Measurements from ENCODE around the gene EPHB6.

- TF ChIP-seq CTCF (IDR thresholded peaks at IDR 0.05) (no peak), POLR2A (IDR thresholded peaks at IDR 0.05) (no peak), POLR2AphosphoS5 (IDR thresholded peaks at IDR 0.05) (no peak)
Observed at GRCh38 chr7:142864980-142865747, 10.3 kb downstream of the EPHB6 start.

Data from upper lobe of left lung (tissue), 4 donors.